Aorta (tissue), 5 donors: ENCODE results near the gene AGAP1. TPM values are rescaled to one million over a fixed set of nuclear protein-coding genes. Genes with fewer than 3 reads are reported as not detected.
A peak's percentile ranks its signal among the peaks of the same experiment; 100 is the strongest.

Experiments used
- ATAC-seq: fragments of 200-7000 bp; cut with Tn5 transposase; one replicate; pipeline ENCODE4 v1.9.1; 2022; ENCODE audit warnings: moderate library complexity; ENCODE audit not compliant: low FRiP score
- DNase-seq, 2 donors: peaks; one replicate each; pipeline ENCODE4 v3.0.0-alpha.2; 2020
- H3K27ac ChIP-seq, 2 donors: one replicate each; pipeline ENCODE4 v1.5.1; 2013; ENCODE audit warnings: low read length in 2 of 2, mild to moderate bottlenecking in 2 of 2, moderate library complexity in 2 of 2, control low read depth in 1 of 2, inconsistent platforms in 1 of 2, low read depth in 1 of 2
- H3K27me3 ChIP-seq, 2 donors: one replicate each; pipeline ENCODE4 v1.6.1; 2013; ENCODE audit warnings: control low read depth in 1 of 2, low read length in 1 of 2, mild to moderate bottlenecking in 1 of 2, moderate library complexity in 1 of 2; ENCODE audit not compliant: insufficient read depth in 2 of 2, control insufficient read depth in 1 of 2
- H3K36me3 ChIP-seq, 2 donors: one replicate each; pipeline ENCODE4 v1.6.1; 2013; ENCODE audit warnings: control low read depth in 1 of 2, low read length in 1 of 2, mild to moderate bottlenecking in 1 of 2; ENCODE audit not compliant: insufficient read depth in 2 of 2, control insufficient read depth in 1 of 2
- H3K4me1 ChIP-seq, 2 donors: one replicate each; pipeline ENCODE4 v1.6.1; 2013; ENCODE audit warnings: low read length in 2 of 2, control low read depth in 1 of 2, mild to moderate bottlenecking in 1 of 2, moderate library complexity in 1 of 2; ENCODE audit not compliant: insufficient read depth in 2 of 2, control insufficient read depth in 1 of 2
- H3K4me3 ChIP-seq, 2 donors: one replicate each; pipeline ENCODE4 v1.5.1; 2013; ENCODE audit warnings: low read length in 2 of 2, control low read depth in 1 of 2, mild to moderate bottlenecking in 1 of 2
- H3K9me3 ChIP-seq: one replicate; pipeline ENCODE4 v1.6.1; 2013; ENCODE audit warnings: mild to moderate bottlenecking, low read length; ENCODE audit not compliant: control insufficient read depth
- WGBS, 2 donors: extraction: QIAGEN DNeasy Blood & Tissue Kit; methylation state at CpG; one replicate each; pipeline ENCODE4 v1.1.7; 2013; 5-methylcytosine and 5-hydroxymethylcytosine counted together
- intact Hi-C, 2 donors: fragments of 100-400 bp; cut with DNase I; formaldehyde crosslinking; loops; one replicate each; pipeline versions ENCODE4 v1.14.2 to v1.15.0; 2022
- polyA plus RNA-seq, 2 donors: library from polyadenylated mRNA; stranded (reverse); fragments of 200-250 nt; gene quantifications; one replicate each; pipeline ENCODE4 v1.2.3, GENCODE V29; 2013
- total RNA-seq, 2 donors: library from RNA; stranded (reverse); fragmentation: NEBNext Ultra II Directional; extraction: Animal tissue kit (Norgen Biotek cat#: 25700); gene quantifications; one replicate each; pipeline ENCODE4 v1.2.1, GENCODE V29; 2021
- donor health status: healthy with polysubstance abuse.
- donor health status: Bipolar disorder and iron deficiency.
- donor health status: DM: no; HTN: no; CAD: no.
- donor health status: DM: no; HTN: no; CAD: no.
- donor health status: DM: yes; HTN: yes; CAD: no.

AGAP1 gene
- total and polyA plus RNA-seq, 4 donors = 3.0 to 32.7 (median 12.7) TPM

DNA sequence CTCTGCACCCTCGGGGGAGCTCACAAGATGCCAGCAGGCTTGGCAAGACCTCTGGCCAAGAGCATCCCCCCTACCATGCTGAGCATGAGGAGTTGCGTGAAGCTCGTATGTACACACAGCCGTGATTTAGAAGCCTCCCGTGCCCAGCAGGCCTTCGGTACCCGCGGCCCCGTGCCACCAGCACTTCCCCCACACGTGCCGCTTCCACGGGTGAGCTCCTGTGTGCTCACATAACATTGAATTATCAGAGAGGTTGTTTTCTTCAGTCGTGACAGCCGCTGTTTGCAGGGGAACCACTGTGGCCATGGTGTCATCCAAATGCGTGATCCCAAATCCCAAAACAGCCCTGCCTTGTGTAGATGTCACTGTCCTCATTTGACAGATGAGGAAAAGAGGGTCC lies 621.1 kb downstream of the AGAP1 start:
- ATAC-seq = no peak
- no peak overlapping the region for H3K27ac ChIP-seq
- H3K9me3 ChIP-seq = no peaks in the 10 kb centered on the region
- peak; percentile 14 to 50 for DNase-seq
- H3K4me1 ChIP-seq = no peaks in the 10 kb centered on the region
- intact Hi-C loops = no loop called here
- no peak overlapping the region for H3K4me3 ChIP-seq
- no peaks in the 10 kb centered on the region for H3K36me3 ChIP-seq
- 83 to 87% methylated on average over 15 of the region's 15 CpGs for WGBS, 2 donors
- H3K27me3 ChIP-seq = no peaks in the 10 kb centered on the region

DNA sequence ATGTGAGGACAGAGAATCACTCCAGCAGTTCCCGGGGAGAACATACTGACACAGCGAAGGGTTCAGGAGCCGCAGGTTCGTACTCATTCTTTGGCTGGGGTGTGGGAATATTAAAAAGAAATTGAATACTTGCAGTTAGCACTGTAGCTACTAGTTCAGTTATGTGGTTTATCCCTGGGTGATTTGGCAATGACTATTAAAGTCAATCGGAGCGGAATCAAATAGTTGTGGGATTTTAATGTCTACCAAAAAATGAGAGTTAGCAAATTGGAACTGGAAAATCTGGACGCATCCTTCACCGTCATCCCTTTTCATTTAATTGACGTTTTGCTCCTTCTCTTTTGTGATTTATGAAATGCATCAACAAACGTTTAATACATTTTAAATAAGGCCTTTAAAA lies 623.6 kb downstream of the AGAP1 start:
- Histone ChIP-seq H3K4me1 (no peaks in the 10 kb centered on the region), H3K9me3 (no peaks in the 10 kb centered on the region), H3K4me3 (no peak overlapping the region), H3K36me3 (peaks cover 0 to 2% of the 10 kb centered on the region in 2 donors), H3K27ac (no peak overlapping the region), H3K27me3 (no peaks in the 10 kb centered on the region)
- ATAC-seq = no peak
- intact Hi-C loops = no loop called here
- 88 to 91% methylated on average over 10 of the region's 10 CpGs for WGBS, 2 donors
- no peak for DNase-seq

DNA sequence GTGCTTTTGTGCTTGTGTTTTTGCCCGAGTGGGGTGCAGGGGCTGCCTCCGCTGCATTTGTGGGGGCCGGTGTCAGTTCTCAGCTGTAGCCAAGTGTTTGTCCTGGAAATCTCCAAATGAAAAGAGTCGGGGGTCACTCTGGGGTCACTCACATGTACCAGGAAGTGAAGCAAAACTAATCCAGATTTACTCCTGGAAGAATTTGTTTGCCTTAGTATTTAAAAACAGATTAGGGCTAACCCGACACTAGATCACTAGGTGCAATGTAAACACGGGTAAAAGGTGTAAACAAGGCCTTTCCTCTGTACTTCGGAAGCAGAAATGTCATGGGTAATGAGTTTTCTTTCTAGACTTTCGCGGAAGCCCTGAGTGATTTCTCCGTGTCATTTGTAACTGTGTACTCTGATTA lies 624.0 kb downstream of the AGAP1 start:
- Histone ChIP-seq H3K27ac (no peak overlapping the region), H3K27me3 (no peaks in the 10 kb centered on the region), H3K4me1 (no peaks in the 10 kb centered on the region), H3K36me3 (peaks cover 0 to 2% of the 10 kb centered on the region in 2 donors), H3K4me3 (no peak overlapping the region), H3K9me3 (no peaks in the 10 kb centered on the region)
- DNase-seq (peak in 1 of 2 donors; percentile 40), ATAC-seq (no peak)
- intact Hi-C loops = no loop called here
- 80 to 82% methylated on average over 10 of the region's 10 CpGs for WGBS, 2 donors

DNA sequence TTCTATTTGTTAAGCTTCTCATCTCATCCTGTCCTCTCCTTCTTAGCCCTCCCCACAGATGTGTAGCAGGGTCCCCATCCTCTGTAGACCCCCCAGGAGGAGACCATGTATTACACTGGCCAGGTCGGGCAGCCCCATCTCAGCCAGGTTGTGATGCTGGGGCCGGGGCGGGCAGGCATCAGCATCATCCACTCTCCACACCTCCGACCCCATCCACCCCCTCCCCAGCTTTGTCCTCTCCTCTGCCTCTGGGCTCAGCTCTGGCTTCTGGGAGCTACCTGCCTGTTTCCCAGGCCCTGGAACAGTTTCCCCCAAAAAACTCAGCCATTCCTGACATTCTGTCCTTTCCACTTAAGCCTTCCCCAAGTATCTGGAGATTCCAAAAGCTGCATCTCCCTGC lies 625.2 kb downstream of the AGAP1 start:
- no peaks in the 10 kb centered on the region for H3K27me3 ChIP-seq
- no peaks in the 10 kb centered on the region for H3K4me1 ChIP-seq
- peaks cover 0 to 4% of the 10 kb centered on the region in 2 donors for H3K36me3 ChIP-seq
- WGBS, 2 donors = 75 to 84% methylated on average over 4 of the region's 4 CpGs
- H3K9me3 ChIP-seq = no peaks in the 10 kb centered on the region
- DNase-seq = peak in 1 of 2 donors; percentile 51
- intact Hi-C loops = no loop called here
- no peak overlapping the region for H3K4me3 ChIP-seq
- H3K27ac ChIP-seq = no peak overlapping the region
- no peak for ATAC-seq

DNA sequence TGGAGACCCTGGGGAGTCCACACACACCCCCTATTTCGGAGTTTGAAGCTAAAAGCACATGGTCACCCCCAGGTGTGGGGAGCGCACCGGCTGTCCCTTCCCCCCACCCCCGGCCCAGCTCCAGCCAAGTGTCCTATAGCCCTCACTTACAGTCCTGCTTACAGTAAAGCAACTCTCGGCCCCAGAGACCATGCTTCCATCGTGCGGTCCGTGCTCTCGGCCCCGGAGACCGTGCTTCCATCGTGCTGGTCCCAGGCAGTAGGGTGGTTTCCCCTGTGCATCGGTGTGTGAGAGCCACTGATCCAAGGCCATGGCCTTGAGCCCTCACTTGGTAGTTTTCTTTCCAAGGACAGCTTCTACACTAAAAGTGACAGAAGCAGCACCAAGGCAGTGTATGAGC lies 625.6 kb downstream of the AGAP1 start:
- no peak overlapping the region for H3K27ac ChIP-seq
- no peak overlapping the region for H3K4me3 ChIP-seq
- no peaks in the 10 kb centered on the region for H3K27me3 ChIP-seq
- WGBS, 2 donors = 73 to 80% methylated on average over 13 of the region's 13 CpGs
- no peak for ATAC-seq
- H3K4me1 ChIP-seq = no peaks in the 10 kb centered on the region
- intact Hi-C loops = no loop called here
- no peaks in the 10 kb centered on the region for H3K9me3 ChIP-seq
- H3K36me3 ChIP-seq = peaks cover 0 to 6% of the 10 kb centered on the region in 2 donors
- DNase-seq = peak in 1 of 2 donors; percentile 34

DNA sequence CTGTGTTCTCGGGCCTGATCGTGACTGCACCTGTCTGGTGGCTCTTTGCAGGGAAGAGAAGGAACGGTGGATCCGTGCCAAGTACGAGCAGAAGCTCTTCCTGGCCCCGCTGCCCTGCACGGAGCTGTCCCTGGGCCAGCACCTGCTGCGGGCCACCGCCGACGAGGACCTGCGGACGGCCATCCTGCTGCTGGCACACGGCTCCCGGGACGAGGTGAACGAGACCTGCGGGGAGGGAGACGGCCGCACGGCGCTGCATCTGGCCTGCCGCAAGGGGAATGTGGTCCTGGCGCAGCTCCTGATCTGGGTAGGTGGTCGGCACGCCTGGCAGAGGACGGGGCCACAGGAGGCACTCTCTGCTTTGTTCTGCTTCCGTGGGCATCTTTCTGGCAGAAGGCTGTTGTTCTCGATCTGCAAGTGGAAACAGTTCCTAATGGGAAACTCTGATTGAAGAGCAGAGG lies 626.3 kb downstream of the AGAP1 start:
- 72 to 79% methylated on average over 28 to 29 of the region's 29 CpGs for WGBS, 2 donors
- Histone ChIP-seq H3K36me3 (peaks cover 0 to 6% of the 10 kb centered on the region in 2 donors), H3K9me3 (no peaks in the 10 kb centered on the region), H3K27me3 (no peaks in the 10 kb centered on the region), H3K4me3 (no peak overlapping the region), H3K27ac (no peak overlapping the region), H3K4me1 (no peaks in the 10 kb centered on the region)
- ATAC-seq (no peak), DNase-seq (peak in 1 of 2 donors; percentile 62)
- intact Hi-C loops = no loop called here

DNA sequence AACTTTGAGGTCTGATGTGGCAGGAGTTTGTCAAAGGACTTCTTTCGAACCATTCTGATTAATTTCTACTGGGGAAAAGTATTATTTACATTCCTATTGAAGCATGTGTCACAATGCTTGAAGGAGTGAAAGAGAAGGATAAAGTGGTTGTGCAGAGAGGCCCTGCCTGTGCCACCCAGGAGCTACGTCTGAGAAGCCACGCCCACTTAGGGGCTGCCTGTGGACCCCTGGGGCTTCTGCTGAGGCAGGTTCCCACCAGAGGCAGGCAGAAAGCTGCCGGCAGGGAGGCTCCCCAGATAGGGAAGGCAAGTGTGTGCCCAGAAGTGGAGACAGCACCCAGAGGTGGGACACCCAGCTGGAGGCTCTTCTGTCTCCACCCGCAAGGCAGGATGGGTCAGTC lies 627.0 kb downstream of the AGAP1 start:
- H3K9me3 ChIP-seq = no peaks in the 10 kb centered on the region
- ATAC-seq (no peak), DNase-seq (no peak)
- no peak overlapping the region for H3K4me3 ChIP-seq
- peaks cover 0 to 6% of the 10 kb centered on the region in 2 donors for H3K36me3 ChIP-seq
- H3K27ac ChIP-seq = no peak overlapping the region
- 85 to 92% methylated on average over 5 of the region's 5 CpGs for WGBS, 2 donors
- intact Hi-C loops = no loop called here
- H3K27me3 ChIP-seq = no peaks in the 10 kb centered on the region
- no peaks in the 10 kb centered on the region for H3K4me1 ChIP-seq

DNA sequence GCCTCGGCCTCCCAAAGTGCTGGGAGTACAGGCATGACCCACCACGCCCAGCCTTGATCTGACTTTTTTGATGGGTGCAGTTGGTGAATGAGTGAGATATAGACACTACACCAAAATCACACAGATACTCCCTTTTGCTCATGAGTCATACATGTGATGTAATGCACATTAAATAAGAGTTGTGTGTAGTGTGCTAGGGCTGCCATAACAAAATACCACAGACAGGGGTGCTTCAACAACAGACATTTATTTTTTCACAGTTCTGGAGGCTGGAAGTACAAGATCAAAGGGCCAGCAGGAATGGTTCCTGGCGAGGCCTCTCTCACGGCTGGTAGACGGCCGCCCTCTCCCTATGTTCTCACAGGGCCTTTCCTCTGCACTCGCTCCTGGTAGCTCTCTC lies 627.7 kb downstream of the AGAP1 start:
- no peaks in the 10 kb centered on the region for H3K9me3 ChIP-seq

DNA sequence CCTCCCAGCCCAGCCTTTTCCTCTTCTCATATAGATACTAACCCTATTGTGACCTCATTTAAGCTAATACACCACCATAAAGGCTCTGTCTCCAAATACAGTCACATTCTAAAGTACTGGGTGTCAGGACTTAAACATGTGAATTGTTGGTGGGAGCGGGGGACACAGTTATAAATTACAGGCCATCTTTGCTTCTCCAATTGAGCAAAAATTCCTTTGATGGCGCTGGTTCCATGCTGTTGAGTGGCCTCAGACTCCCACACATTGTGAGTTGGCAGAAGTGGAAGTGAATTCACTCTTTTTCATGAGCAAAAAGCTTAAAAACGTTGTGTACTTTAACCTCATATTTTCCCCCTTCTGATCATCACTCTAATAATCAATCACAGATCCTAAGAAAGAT lies 628.4 kb downstream of the AGAP1 start:
- no peak for DNase-seq
- Histone ChIP-seq H3K9me3 (no peaks in the 10 kb centered on the region), H3K4me1 (no peaks in the 10 kb centered on the region), H3K27ac (no peak overlapping the region), H3K27me3 (no peaks in the 10 kb centered on the region), H3K4me3 (no peak overlapping the region), H3K36me3 (peaks cover 0 to 6% of the 10 kb centered on the region in 2 donors)
- intact Hi-C loops = no loop called here
- ATAC-seq = no peak
- 89 to 97% methylated on average over 3 of the region's 3 CpGs for WGBS, 2 donors

More for the DNA sequence above, 627.7 kb downstream of the AGAP1 start:
- H3K4me1 ChIP-seq = no peaks in the 10 kb centered on the region
- 97 to 98% methylated on average over 7 of the region's 7 CpGs for WGBS, 2 donors
- peaks cover 0 to 6% of the 10 kb centered on the region in 2 donors for H3K36me3 ChIP-seq
- ATAC-seq (no peak), DNase-seq (peak in 1 of 2 donors; percentile 32)
- intact Hi-C loops = no loop called here
- H3K27me3 ChIP-seq = no peaks in the 10 kb centered on the region
- H3K27ac ChIP-seq = no peak overlapping the region
- H3K4me3 ChIP-seq = no peak overlapping the region
